RPMI7951 (cell line): Measurements from ENCODE around the gene ASXL1. TPM values are rescaled to one million over a fixed set of nuclear protein-coding genes. Genes with fewer than 3 reads are reported as not detected.

Experiments used
- DNase-seq: peaks from one replicate; pipeline ENCODE4 v3.0.0-alpha.2; 2012; ENCODE audit warnings: low read depth
- total RNA-seq: library from RNA; depleted of rRNA; stranded (reverse); fragments of >200 nt; shearing (Covaris generic); gene quantifications from 2 replicates; pipeline ENCODE4 v1.2.3, GENCODE V29; 2014

The ASXL1 gene
- total RNA-seq, 1 experiment from 2014 or later, result 29.9 TPM

- DNase-seq, result no peak
Observed at GRCh38 chr20:32440069-32440757, 82.1 kb downstream of the ASXL1 start.

- no peak for DNase-seq
Observed at GRCh38 chr20:32440758-32441078, 82.6 kb downstream of the ASXL1 start.

GRCh38 chr20:32441638-32442037, 83.5 kb downstream of the ASXL1 start:
- no peak for DNase-seq

- no peak for DNase-seq
Observed at GRCh38 chr20:32442630-32443373, 84.7 kb downstream of the ASXL1 start.

GRCh38 chr20:32443386-32443974, 85.3 kb downstream of the ASXL1 start:
- DNase-seq, result peak; percentile 28

- no peak for DNase-seq
Observed at GRCh38 chr20:32444474-32445220, 86.5 kb downstream of the ASXL1 start.

GRCh38 chr20:32445539-32446273, 87.6 kb downstream of the ASXL1 start:
- no peak for DNase-seq

- DNase-seq, result no peak
Observed at GRCh38 chr20:32446301-32447100, 88.4 kb downstream of the ASXL1 start.

- DNase-seq, result no peak
Observed at GRCh38 chr20:32447136-32448027, 89.3 kb downstream of the ASXL1 start.

- DNase-seq, result no peak
Observed at GRCh38 chr20:32448306-32449056, 90.3 kb downstream of the ASXL1 start.

- DNase-seq, result no peak
Observed at GRCh38 chr20:32449057-32449889, 91.1 kb downstream of the ASXL1 start.

GRCh38 chr20:32449890-32450401, 91.8 kb downstream of the ASXL1 start:
- no peak for DNase-seq

- DNase-seq, result no peak
Observed at GRCh38 chr20:32450484-32451061, 92.4 kb downstream of the ASXL1 start.

GRCh38 chr20:32451340-32451681, 93.2 kb downstream of the ASXL1 start:
- no peak for DNase-seq

GRCh38 chr20:32451682-32452461, 93.7 kb downstream of the ASXL1 start:
- DNase-seq, result no peak

- DNase-seq, result no peak
Observed at GRCh38 chr20:32452776-32453466, 94.8 kb downstream of the ASXL1 start.
